PC-9 (cell line): Measurements from ENCODE around the gene DUSP23. TPM values are rescaled to one million over a fixed set of nuclear protein-coding genes. Genes with fewer than 3 reads are reported as not detected.

Source experiments
- BruUV-seq: library from RNA; stranded (reverse); fragments of 400-500 nt; replicated peaks from 2 replicates; lab custom pipeline; 2021; lab: Mats Ljungman, UMichigan
- CTCF ChIA-PET: fragments of 300-600 bp; sonication (Branson Sonifier 250); formaldehyde crosslinking; loops from one replicate; lab custom pipeline; 2022; ENCODE audit warnings: antibody characterized with exemption; lab: Charles Lee
- POLR2A ChIA-PET: fragments of 300-600 bp; sonication (Branson Sonifier 250); formaldehyde crosslinking; loops from one replicate; lab custom pipeline; 2022; ENCODE audit warnings: antibody characterized with exemption; ENCODE audit not compliant: unreplicated experiment; lab: Charles Lee
- DNase-seq, 2 experiments: peaks; one replicate each; pipeline versions ENCODE4 v3.0.0 to v3.0.0-alpha.2; 2015 to 2022; ENCODE audit warnings: mixed read lengths in 1 of 2
- H2AFZ ChIP-seq: fragments of 200-600 bp; sonication (generic); 2 replicates; pipeline ENCODE4 v1.8.1; 2017; ENCODE audit warnings: antibody characterized with exemption
- H3F3A ChIP-seq: fragments of 200-600 bp; sonication (generic); 2 replicates; pipeline ENCODE4 v1.8.1; 2017; ENCODE audit warnings: antibody characterized with exemption, mild to moderate bottlenecking, low read depth; ENCODE audit not compliant: insufficient read depth
- H3K27ac ChIP-seq: fragments of 200-600 bp; sonication (generic); 2 replicates; pipeline ENCODE4 v1.6.1; 2016; ENCODE audit warnings: mixed run types
- H3K27me3 ChIP-seq: fragments of 200-600 bp; sonication (generic); 2 replicates; pipeline ENCODE4 v1.6.1; 2016; ENCODE audit warnings: low read depth, mixed run types; ENCODE audit not compliant: insufficient read depth
- H3K36me3 ChIP-seq: fragments of 200-600 bp; sonication (generic); 2 replicates; pipeline ENCODE4 v1.6.1; 2016; ENCODE audit warnings: low read depth, mixed run types
- H3K4me1 ChIP-seq: fragments of 200-600 bp; sonication (generic); replicated peaks from 2 replicates; pipeline ENCODE4 v1.6.1; 2016; ENCODE audit warnings: mixed run types; ENCODE audit not compliant: insufficient read depth
- H3K4me2 ChIP-seq: fragments of 200-600 bp; sonication (generic); 2 replicates; pipeline ENCODE4 v1.6.1; 2017; ENCODE audit warnings: mixed run types
- H3K4me3 ChIP-seq: fragments of 200-600 bp; sonication (generic); 2 replicates; pipeline ENCODE4 v1.6.1; 2016; ENCODE audit warnings: mixed run types
- H3K79me2 ChIP-seq: fragments of 200-600 bp; sonication (generic); 2 replicates; pipeline ENCODE4 v1.6.1; 2017; ENCODE audit warnings: low read depth, mixed run types
- H3K9me2 ChIP-seq: fragments of 200-600 bp; sonication (generic); 2 replicates; pipeline ENCODE4 v1.8.1; 2017; ENCODE audit warnings: mild to moderate bottlenecking; ENCODE audit not compliant: insufficient read depth
- H3K9me3 ChIP-seq: fragments of 200-600 bp; sonication (generic); 2 replicates; pipeline ENCODE4 v1.8.1; 2016; ENCODE audit warnings: low read depth; ENCODE audit not compliant: insufficient read depth
- H4K20me1 ChIP-seq: fragments of 200-600 bp; sonication (generic); 2 replicates; pipeline ENCODE4 v1.8.1; 2017; ENCODE audit not compliant: insufficient read depth
- CTCF ChIP-seq: fragments of 200-600 bp; sonication (generic); conservative IDR thresholded peaks from 2 replicates; pipeline ENCODE4 v1.6.1; 2017; ENCODE audit warnings: mixed run types, antibody characterized with exemption, mild to moderate bottlenecking, moderate library complexity
- EZH2 ChIP-seq: fragments of 200-600 bp; sonication (generic); IDR thresholded peaks from 2 replicates; pipeline ENCODE4 v1.8.0; 2017; ENCODE audit warnings: antibody characterized with exemption, low read depth
- intact Hi-C: fragments of 100-400 bp; cut with micrococcal nuclease; formaldehyde crosslinking; loops from one replicate; pipeline ENCODE4 v1.10.0; 2022; ENCODE audit not compliant: unreplicated experiment
- total RNA-seq: library from RNA; stranded (reverse); gene quantifications from 2 replicates; pipeline ENCODE4 v1.2.3, GENCODE V29; 2021

DUSP23 gene
- total RNA-seq, 1 experiment from 2014 or later = 33.1 TPM

DNA sequence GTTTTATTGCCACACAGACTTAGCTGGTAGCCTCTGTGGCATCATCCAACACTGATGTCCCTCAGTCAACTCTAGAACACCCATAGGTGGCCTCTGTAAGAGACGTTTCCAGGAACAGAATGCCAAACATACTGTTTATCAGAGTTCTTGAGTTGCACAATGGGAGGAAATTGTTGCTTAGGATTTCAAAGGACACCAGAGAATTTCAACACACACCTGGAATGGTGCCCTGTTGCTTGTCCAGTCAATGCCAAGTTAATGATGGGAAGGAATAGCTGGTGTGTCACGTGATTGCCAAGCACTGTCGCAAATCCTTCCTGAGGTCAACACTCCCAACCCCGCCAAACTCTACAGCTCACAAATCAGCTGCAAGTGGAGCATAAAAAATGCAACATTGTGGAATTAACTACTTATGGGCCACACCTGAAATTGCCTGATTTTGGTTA is 28.6 kb upstream of the DUSP23 start:
- H2AFZ ChIP-seq = no peak overlapping the region
- peak in 1 of 2 experiments; percentile 36 for DNase-seq
- H3K9me2 ChIP-seq = no peaks in the 10 kb centered on the region
- POLR2A ChIA-PET = no interaction called here
- H3K27ac ChIP-seq = no peak overlapping the region
- BruUV-seq = no TSS peak
- no peaks in the 10 kb centered on the region; the same call in 1 of the 2 replicates for H3K9me3 ChIP-seq
- H3K4me1 ChIP-seq = no peaks in the 10 kb centered on the region
- TF ChIP-seq EZH2 (no peak), CTCF (no peak)
- no peaks in the 10 kb centered on the region for H4K20me1 ChIP-seq
- H3K36me3 ChIP-seq = no peaks in the 10 kb centered on the region
- no peak overlapping the region for H3K4me2 ChIP-seq
- intact Hi-C loops = no loop called here
- H3F3A ChIP-seq = no peaks in the 10 kb centered on the region
- CTCF ChIA-PET = no interaction called here
- peaks cover 11% of the 10 kb centered on the region for H3K27me3 ChIP-seq
- no peak overlapping the region for H3K4me3 ChIP-seq
- H3K79me2 ChIP-seq = no peaks in the 10 kb centered on the region

- Histone ChIP-seq H3K79me2 (no peaks in the 10 kb centered on the region), H3K27ac (no peak overlapping the region), H2AFZ (no peak overlapping the region), H3K9me2 (no peaks in the 10 kb centered on the region), H3K27me3 (peaks cover 11% of the 10 kb centered on the region), H3K4me3 (no peak overlapping the region), H3F3A (no peaks in the 10 kb centered on the region), H3K36me3 (no peaks in the 10 kb centered on the region), H4K20me1 (no peaks in the 10 kb centered on the region), H3K9me3 (no peaks in the 10 kb centered on the region; the same call in 1 of the 2 replicates), H3K4me2 (no peak overlapping the region), H3K4me1 (no peaks in the 10 kb centered on the region)
- POLR2A ChIA-PET = no interaction called here
- BruUV-seq = no TSS peak
- intact Hi-C loops = no loop called here
- TF ChIP-seq EZH2 (no peak), CTCF (no peak)
- DNase-seq = no peak
- CTCF ChIA-PET = no interaction called here
Measured at GRCh38 chr1:159753386-159753785, 27.4 kb upstream of the DUSP23 start.

DNA sequence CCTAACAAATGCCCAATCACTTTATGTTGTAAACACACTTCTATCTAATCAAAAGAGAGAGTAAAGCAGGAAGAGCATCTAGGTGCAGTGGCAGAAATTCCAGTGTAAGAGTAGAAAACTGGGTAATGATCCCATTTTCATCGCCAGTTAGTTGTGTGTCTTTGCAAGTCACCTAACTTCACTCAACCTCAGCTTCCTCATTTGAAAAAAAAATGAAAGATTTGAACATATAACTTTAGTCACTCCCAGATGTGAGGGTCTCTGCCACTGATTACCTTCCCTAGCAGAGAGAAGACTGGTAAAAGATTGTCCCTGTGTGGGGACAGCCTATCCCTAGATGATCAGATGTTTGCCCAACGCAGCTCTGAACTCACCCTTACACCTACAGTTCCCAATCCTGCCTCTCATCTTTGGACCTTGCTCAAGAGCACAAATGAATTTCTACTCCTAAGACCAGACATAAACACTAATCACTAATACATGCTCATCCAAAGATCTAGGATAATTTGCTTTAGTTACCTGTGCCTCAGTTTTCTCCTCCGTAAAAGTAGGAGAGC is 25.2 kb upstream of the DUSP23 start:
- Histone ChIP-seq H3K4me1 (no peaks in the 10 kb centered on the region), H3K9me3 (no peaks in the 10 kb centered on the region; the same call in 1 of the 2 replicates), H3K36me3 (no peaks in the 10 kb centered on the region), H3K4me3 (no peak overlapping the region), H3K79me2 (no peaks in the 10 kb centered on the region), H3K27ac (no peak overlapping the region), H4K20me1 (no peaks in the 10 kb centered on the region), H3F3A (no peaks in the 10 kb centered on the region), H3K27me3 (peaks cover 11% of the 10 kb centered on the region), H3K4me2 (no peak overlapping the region), H2AFZ (no peak overlapping the region), H3K9me2 (no peaks in the 10 kb centered on the region)
- no peak for DNase-seq
- POLR2A ChIA-PET = no interaction called here
- intact Hi-C loops = no loop called here
- no TSS peak for BruUV-seq
- TF ChIP-seq EZH2 (no peak), CTCF (no peak)
- CTCF ChIA-PET = no interaction called here
